Thymus (tissue), 11 donors: ENCODE data around the gene EBF3. TPM values are rescaled to one million over a fixed set of nuclear protein-coding genes. Genes with fewer than 3 reads are reported as not detected.

ENCODE experiments used
- DNase-seq, 9 donors: peaks; one replicate each; pipeline ENCODE4 v3.0.0-alpha.2; 2013; ENCODE audit warnings: low spot score in 9 of 9, low read depth in 6 of 9, missing footprints in 1 of 9
- H3K27ac ChIP-seq, 2 donors: one replicate each; pipeline ENCODE4 v1.5.1; 2013; ENCODE audit warnings: control low read depth in 1 of 2, low read depth in 1 of 2, low read length in 1 of 2, mild to moderate bottlenecking in 1 of 2, moderate library complexity in 1 of 2
- H3K27me3 ChIP-seq, 2 donors: one replicate each; pipeline ENCODE4 v1.5.1; 2013; ENCODE audit warnings: low read length in 1 of 2; ENCODE audit not compliant: control insufficient read depth in 2 of 2, insufficient read depth in 1 of 2
- H3K36me3 ChIP-seq, 2 donors: one replicate each; pipeline ENCODE4 v1.5.1; 2013; ENCODE audit warnings: low read length in 1 of 2, mild to moderate bottlenecking in 1 of 2, moderate library complexity in 1 of 2; ENCODE audit not compliant: control insufficient read depth in 2 of 2, insufficient read depth in 2 of 2
- H3K4me1 ChIP-seq, 2 donors: one replicate each; pipeline ENCODE4 v1.5.1; 2013; ENCODE audit warnings: low read length in 2 of 2; ENCODE audit not compliant: control insufficient read depth in 2 of 2, insufficient read depth in 2 of 2
- H3K4me3 ChIP-seq, 2 donors: one replicate each; pipeline ENCODE4 v1.5.1; 2013; ENCODE audit warnings: low read length in 2 of 2, control low read depth in 1 of 2, mild to moderate bottlenecking in 1 of 2
- H3K9me3 ChIP-seq, 2 donors: one replicate each; pipeline ENCODE4 v1.5.1; 2013; ENCODE audit warnings: low read length in 1 of 2, mild to moderate bottlenecking in 1 of 2; ENCODE audit not compliant: control insufficient read depth in 2 of 2, insufficient read depth in 1 of 2
- WGBS: extraction: QIAGEN DNeasy Blood & Tissue Kit; methylation state at CpG from one replicate; pipeline ENCODE4 v1.1.7; 2013; 5-methylcytosine and 5-hydroxymethylcytosine counted together
- polyA plus RNA-seq: library from polyadenylated mRNA; stranded (reverse); fragments of 200-250 nt; gene quantifications from one replicate; pipeline ENCODE4 v1.2.3, GENCODE V29; 2013
- total RNA-seq: library from RNA; stranded (reverse); fragments of 120-200 nt; gene quantifications from one replicate; pipeline ENCODE4 v1.2.4, GENCODE V29; 2013
- donor health status: healthy.

Gene EBF3
- total and polyA plus RNA-seq, 2 donors, result 1.5 to 1.9 TPM

GRCh38 chr10:129962031-129962871 lies 1.8 kb downstream of the EBF3 start:
- 7% methylated on average over 18 of the region's 18 CpGs for WGBS
- no peak for DNase-seq
- Histone ChIP-seq H3K4me1 (peaks cover 10 to 14% of the 10 kb centered on the region in 2 donors), H3K36me3 (no peaks in the 10 kb centered on the region), H3K27me3 (peaks cover 88 to 99% of the 10 kb centered on the region in 2 donors), H3K9me3 (no peaks in the 10 kb centered on the region), H3K4me3 (peak overlapping the region in 1 of 2 donors; percentile 60), H3K27ac (no peak overlapping the region)

DNA sequence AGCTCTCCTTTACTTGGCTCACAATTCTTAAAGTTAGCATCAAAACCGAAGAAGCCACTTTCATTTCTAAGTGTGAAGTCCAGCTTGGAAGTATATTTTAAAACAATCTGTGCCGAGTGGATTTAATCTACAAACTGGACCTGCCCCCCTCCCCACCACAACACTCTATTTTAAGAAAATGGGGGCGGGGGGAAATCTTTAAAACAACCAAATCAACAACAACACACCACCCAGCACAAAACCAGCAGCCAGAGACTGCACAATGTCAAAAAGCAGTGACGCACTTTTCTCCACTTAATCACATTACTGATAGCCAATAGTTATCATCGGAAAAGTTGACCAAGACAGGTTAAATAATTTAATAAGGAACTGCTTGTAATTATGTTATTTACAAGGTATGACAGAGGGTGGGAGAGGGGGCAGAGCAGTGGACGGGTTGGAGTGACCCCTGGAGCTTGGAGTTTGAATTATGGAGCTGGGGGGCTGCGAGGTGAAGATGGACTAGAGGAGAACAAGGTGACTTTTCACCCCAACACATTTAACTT lies 2.8 kb downstream of the EBF3 start:
- H3K9me3 ChIP-seq, result no peaks in the 10 kb centered on the region
- no peak overlapping the region for H3K27ac ChIP-seq
- peaks cover 86 to 99% of the 10 kb centered on the region in 2 donors for H3K27me3 ChIP-seq
- H3K4me3 ChIP-seq, result no peak overlapping the region
- DNase-seq, result no peak
- H3K36me3 ChIP-seq, result no peaks in the 10 kb centered on the region
- WGBS, result 16% methylated on average over 7 of the region's 7 CpGs
- peaks cover 10 to 14% of the 10 kb centered on the region in 2 donors for H3K4me1 ChIP-seq

GRCh38 chr10:129960481-129961156 lies 3.5 kb downstream of the EBF3 start:
- no peak overlapping the region for H3K27ac ChIP-seq

GRCh38 chr10:129959544-129960480 lies 4.3 kb downstream of the EBF3 start:
- Histone ChIP-seq H3K4me1 (peaks cover 10 to 14% of the 10 kb centered on the region in 2 donors), H3K36me3 (no peaks in the 10 kb centered on the region), H3K27ac (no peak overlapping the region), H3K9me3 (no peaks in the 10 kb centered on the region), H3K4me3 (no peak overlapping the region), H3K27me3 (peaks cover 77 to 96% of the 10 kb centered on the region in 2 donors)
- WGBS, result 8% methylated on average over 83 of the region's 83 CpGs
- DNase-seq, result no peak

More at GRCh38 chr10:129960481-129961156, 3.5 kb downstream of the EBF3 start:
- Histone ChIP-seq H3K36me3 (no peaks in the 10 kb centered on the region), H3K9me3 (no peaks in the 10 kb centered on the region), H3K4me1 (peaks cover 10 to 14% of the 10 kb centered on the region in 2 donors), H3K27me3 (peaks cover 84 to 99% of the 10 kb centered on the region in 2 donors), H3K4me3 (no peak overlapping the region)
- WGBS, result 9% methylated on average over 14 of the region's 14 CpGs
- no peak for DNase-seq

DNA sequence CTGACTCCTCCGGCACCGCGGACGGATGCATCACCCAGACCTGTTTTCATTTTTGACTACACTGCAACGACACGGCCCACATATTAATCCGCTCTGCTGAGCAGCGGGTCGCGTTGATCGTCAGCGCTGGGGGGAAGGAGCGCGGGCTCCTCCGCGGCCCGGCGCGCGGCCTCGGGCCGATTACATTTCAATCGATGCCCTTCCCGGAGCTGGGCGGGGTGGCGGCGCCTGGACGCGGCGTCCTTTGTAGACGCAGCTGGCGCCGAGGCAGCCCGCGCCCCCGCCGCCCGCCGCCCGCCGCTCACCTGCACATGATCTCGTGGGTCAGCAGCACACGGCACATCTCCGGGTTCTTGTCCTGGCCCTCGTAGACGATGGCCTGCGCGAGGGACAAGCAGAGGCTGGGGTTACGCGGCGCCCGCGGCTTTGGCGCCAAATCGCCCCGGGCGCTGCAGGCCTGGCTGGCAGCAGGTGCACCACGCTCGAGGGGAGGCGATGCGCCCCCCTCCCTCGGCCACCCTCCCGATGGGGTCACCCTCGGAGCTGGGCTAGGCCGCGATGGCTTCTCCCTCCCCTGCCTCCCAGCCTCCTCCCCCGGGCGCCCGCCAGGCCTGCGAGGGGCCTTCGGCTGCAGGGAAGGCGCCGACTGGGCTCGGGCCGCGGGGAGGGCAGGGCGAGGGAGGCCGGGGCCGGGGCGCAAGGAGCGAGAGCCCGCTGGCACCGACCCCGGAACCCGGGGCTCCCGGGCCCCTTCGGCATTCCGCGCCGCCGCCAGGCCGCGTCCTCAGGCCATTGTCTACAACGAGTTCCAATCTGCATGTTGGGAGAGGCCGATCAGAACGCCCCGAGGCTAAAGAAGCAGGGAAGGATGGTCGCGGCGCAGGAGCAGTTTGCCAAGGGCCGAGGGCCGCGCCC lies 5.2 kb downstream of the EBF3 start:
- H3K36me3 ChIP-seq, result no peaks in the 10 kb centered on the region
- 3% methylated on average over 103 of the region's 103 CpGs for WGBS
- H3K4me3 ChIP-seq, result peak overlapping the region in 1 of 2 donors; percentile 28
- H3K9me3 ChIP-seq, result no peaks in the 10 kb centered on the region
- no peak for DNase-seq
- peaks cover 74 to 93% of the 10 kb centered on the region in 2 donors for H3K27me3 ChIP-seq
- H3K27ac ChIP-seq, result no peak overlapping the region
- peaks cover 8 to 11% of the 10 kb centered on the region in 2 donors for H3K4me1 ChIP-seq

GRCh38 chr10:129958148-129958628 lies 5.9 kb downstream of the EBF3 start:
- Histone ChIP-seq H3K4me3 (peak overlapping the region in 1 of 2 donors; percentile 28), H3K9me3 (no peaks in the 10 kb centered on the region), H3K36me3 (no peaks in the 10 kb centered on the region), H3K27me3 (peaks cover 67 to 92% of the 10 kb centered on the region in 2 donors), H3K27ac (no peak overlapping the region), H3K4me1 (peaks cover 5 to 8% of the 10 kb centered on the region in 2 donors)
- DNase-seq, result no peak
- WGBS, result 10% methylated on average over 16 of the region's 16 CpGs

- Histone ChIP-seq H3K27ac (no peak overlapping the region), H3K9me3 (no peaks in the 10 kb centered on the region), H3K4me1 (peaks cover 0 to 4% of the 10 kb centered on the region in 2 donors), H3K36me3 (no peaks in the 10 kb centered on the region), H3K27me3 (peaks cover 56 to 83% of the 10 kb centered on the region in 2 donors), H3K4me3 (no peak overlapping the region)
- DNase-seq, result no peak
- WGBS, result 18% methylated on average over 18 of the region's 18 CpGs
Observed at GRCh38 chr10:129956876-129957673, 7.0 kb downstream of the EBF3 start.
